DND-41 (cell line): Measurements from ENCODE around the gene A1BG.

Source experiments
- ATAC-seq: fragments of 200-7000 bp; cut with Tn5 transposase; 3 replicates; pipeline ENCODE4 v1.9.1; 2021; ENCODE audit warnings: low read depth; ENCODE audit not compliant: insufficient read depth
- DNase-seq: peaks from one replicate; pipeline ENCODE4 v3.0.0-alpha.2; 2020
- H2AFZ ChIP-seq: 2 replicates; pipeline ENCODE4 v1.6.0; 2012; ENCODE audit warnings: low read depth, low read length
- H3K27ac ChIP-seq: 2 replicates; pipeline ENCODE4 v1.5.1; 2012; ENCODE audit warnings: low read length, inconsistent platforms
- H3K27me3 ChIP-seq: fragments of 200-600 bp; sonication (generic); 2 replicates; pipeline ENCODE4 v1.6.0; 2012; ENCODE audit warnings: low read length, mild to moderate bottlenecking, inconsistent platforms; ENCODE audit not compliant: insufficient read depth, poor library complexity
- H3K36me3 ChIP-seq: 2 replicates; pipeline ENCODE4 v1.5.1; 2012; ENCODE audit warnings: low read length, inconsistent platforms; ENCODE audit not compliant: insufficient read depth
- H3K4me1 ChIP-seq: 2 replicates; pipeline ENCODE4 v1.5.1; 2012; ENCODE audit warnings: mild to moderate bottlenecking, low read length; ENCODE audit not compliant: insufficient read depth
- H3K4me2 ChIP-seq: 2 replicates; pipeline ENCODE4 v1.6.0; 2012; ENCODE audit warnings: mild to moderate bottlenecking, moderate library complexity, low read length, inconsistent platforms; ENCODE audit not compliant: insufficient read depth
- H3K4me3 ChIP-seq, 2 experiments: fragments of 200-600 bp in 1 of 2; shearing (Covaris generic) in 1 of 2; 2 replicates each; pipeline ENCODE4 v1.5.1; 2012 to 2016; ENCODE audit warnings: inconsistent platforms in 2 of 2, low read length in 2 of 2, mild to moderate bottlenecking in 2 of 2, low read depth in 1 of 2, moderate library complexity in 1 of 2
- H3K79me2 ChIP-seq: 2 replicates; pipeline ENCODE4 v1.6.0; 2012; ENCODE audit warnings: low read length, inconsistent platforms; ENCODE audit not compliant: insufficient read depth
- H3K9ac ChIP-seq: 2 replicates; pipeline ENCODE4 v1.6.0; 2012; ENCODE audit warnings: low read depth, mild to moderate bottlenecking, inconsistent platforms, low read length, moderate library complexity
- H3K9me3 ChIP-seq: 2 replicates; pipeline ENCODE4 v1.5.1; 2012; ENCODE audit warnings: low read length, moderate library complexity, mild to moderate bottlenecking, inconsistent platforms; ENCODE audit not compliant: insufficient read depth, severe bottlenecking
- H4K20me1 ChIP-seq: 2 replicates; pipeline ENCODE4 v1.6.0; 2012; ENCODE audit warnings: low read length; ENCODE audit not compliant: insufficient read depth
- CTCF ChIP-seq: IDR thresholded peaks from 2 replicates; pipeline ENCODE4 v1.5.1; 2012; ENCODE audit warnings: borderline replicate concordance, low read length, moderate library complexity, mild to moderate bottlenecking; ENCODE audit not compliant: poor library complexity, severe bottlenecking; ENCODE audit errors: extremely low read depth
- EZH2 ChIP-seq: IDR thresholded peaks from 3 replicates; pipeline ENCODE4 v1.6.1; 2012; ENCODE audit warnings: borderline replicate concordance, low read depth, mild to moderate bottlenecking, moderate library complexity, low read length, inconsistent platforms; ENCODE audit not compliant: severe bottlenecking

A1BG gene

GRCh38 chr19:58374200-58374599, 20.9 kb upstream of the A1BG start:
- no peaks in the 10 kb centered on the region for H4K20me1 ChIP-seq
- no peak overlapping the region for H3K9ac ChIP-seq
- H3K36me3 ChIP-seq, result no peaks in the 10 kb centered on the region; the same call in 1 of the 2 replicates
- TF ChIP-seq EZH2 (no peak), CTCF (no peak)
- ATAC-seq (no peak), DNase-seq (no peak)
- H3K4me3 ChIP-seq, result no peak overlapping the region
- H3K27me3 ChIP-seq, result no peaks in the 10 kb centered on the region
- H3K4me2 ChIP-seq, result no peak overlapping the region
- H3K9me3 ChIP-seq, result no peaks in the 10 kb centered on the region
- peaks cover 4% of the 10 kb centered on the region for H3K79me2 ChIP-seq
- H3K27ac ChIP-seq, result no peak overlapping the region
- H2AFZ ChIP-seq, result no peak overlapping the region
- H3K4me1 ChIP-seq, result peaks cover 2% of the 10 kb centered on the region

DNA sequence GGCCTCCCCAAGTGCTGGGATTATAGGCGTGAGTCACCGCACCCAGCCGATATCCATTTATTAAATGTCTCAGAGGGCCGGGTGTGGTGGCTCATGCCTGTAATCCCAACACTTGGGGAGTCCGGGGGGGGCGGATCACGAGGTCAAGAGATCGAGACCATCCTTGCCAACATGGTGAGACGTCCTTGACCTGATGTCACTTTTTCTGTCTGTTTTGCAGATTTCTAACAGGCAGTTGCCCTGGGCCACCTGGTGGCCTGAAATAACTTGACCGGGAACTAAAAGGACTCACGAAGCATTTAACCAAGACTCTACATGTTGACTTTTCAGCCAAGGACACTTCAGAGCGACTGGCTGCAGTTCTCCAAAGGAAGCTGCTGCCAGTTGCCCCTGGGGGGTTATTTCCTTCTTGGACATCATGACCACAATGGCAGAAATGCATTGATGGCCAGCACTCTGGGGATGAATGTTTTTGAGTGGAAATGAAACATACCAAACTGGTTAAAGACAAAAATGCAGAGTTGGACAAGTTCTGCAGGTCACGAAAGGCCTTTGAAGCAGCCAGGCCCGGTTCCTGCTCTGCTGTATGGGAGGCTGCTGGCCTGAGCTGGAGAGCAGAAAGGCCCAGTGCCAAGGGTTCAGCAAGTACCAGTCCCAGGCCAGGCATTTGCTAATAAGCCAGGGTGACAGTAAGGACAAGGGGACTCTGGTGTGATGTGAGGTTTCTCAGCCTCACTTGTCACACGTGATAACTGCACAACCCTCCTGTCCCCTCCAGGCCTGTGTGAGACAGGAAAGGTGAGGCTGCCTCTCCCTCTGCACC, 19.2 kb upstream of the A1BG start:
- no peak for TF ChIP-seq CTCF
- TF ChIP-seq EZH2, result no peak
- no peaks in the 10 kb centered on the region for H4K20me1 ChIP-seq
- H3K79me2 ChIP-seq, result no peaks in the 10 kb centered on the region
- H3K36me3 ChIP-seq, result peaks cover 5% of the 10 kb centered on the region
- H3K9me3 ChIP-seq, result no peaks in the 10 kb centered on the region
- no peaks in the 10 kb centered on the region for H3K27me3 ChIP-seq
- ATAC-seq (no peak), DNase-seq (no peak)
- H2AFZ ChIP-seq, result no peak overlapping the region
- H3K4me3 ChIP-seq, result no peak overlapping the region
- H3K4me1 ChIP-seq, result no peaks in the 10 kb centered on the region
- H3K9ac ChIP-seq, result no peak overlapping the region
- H3K4me2 ChIP-seq, result no peak overlapping the region
- H3K27ac ChIP-seq, result no peak overlapping the region

GRCh38 chr19:58368561-58369360, 15.5 kb upstream of the A1BG start:
- Histone ChIP-seq H3K9ac (no peak overlapping the region), H4K20me1 (no peaks in the 10 kb centered on the region), H3K4me1 (no peaks in the 10 kb centered on the region), H3K27ac (no peak overlapping the region), H2AFZ (no peak overlapping the region), H3K9me3 (no peaks in the 10 kb centered on the region), H3K4me2 (no peak overlapping the region), H3K4me3 (no peak overlapping the region), H3K79me2 (no peaks in the 10 kb centered on the region), H3K36me3 (peaks cover 8% of the 10 kb centered on the region), H3K27me3 (no peaks in the 10 kb centered on the region)
- DNase-seq (no peak), ATAC-seq (no peak)
- TF ChIP-seq EZH2 (no peak), CTCF (no peak)
